Suprapubic skin (tissue), 4 donors: Measurements from ENCODE around the gene TRAPPC10.

Experiments used
- EP300 ChIP-seq: sonication (generic); formaldehyde crosslinking; IDR thresholded peaks from one replicate; pipeline ENCODE4 v1.6.1; 2017; ENCODE audit warnings: antibody characterized with exemption
- POLR2A ChIP-seq, 2 donors: fragments of 450-650 bp; IDR thresholded peaks; one replicate each; pipeline ENCODE4 v1.6.1; 2017; ENCODE audit warnings: antibody characterized with exemption in 2 of 2, mild to moderate bottlenecking in 2 of 2, moderate library complexity in 2 of 2
- POLR2AphosphoS5 ChIP-seq, 3 donors: sonication (generic); formaldehyde crosslinking; IDR thresholded peaks; one replicate each; pipeline ENCODE4 v1.6.1; 2017; ENCODE audit warnings: antibody characterized with exemption in 3 of 3
- TF ChIP-seq, protein P1 (sequence below), 2 donors: fragments of 200-600 bp in 1 of 2; fragments of 450-650 bp in 1 of 2; sonication (generic) in 1 of 2; IDR thresholded peaks; one replicate each; pipeline ENCODE4 v1.5.1; 2016 to 2019; ENCODE audit warnings: antibody characterized with exemption in 2 of 2, mild to moderate bottlenecking in 1 of 2, moderate library complexity in 1 of 2

DNA sequence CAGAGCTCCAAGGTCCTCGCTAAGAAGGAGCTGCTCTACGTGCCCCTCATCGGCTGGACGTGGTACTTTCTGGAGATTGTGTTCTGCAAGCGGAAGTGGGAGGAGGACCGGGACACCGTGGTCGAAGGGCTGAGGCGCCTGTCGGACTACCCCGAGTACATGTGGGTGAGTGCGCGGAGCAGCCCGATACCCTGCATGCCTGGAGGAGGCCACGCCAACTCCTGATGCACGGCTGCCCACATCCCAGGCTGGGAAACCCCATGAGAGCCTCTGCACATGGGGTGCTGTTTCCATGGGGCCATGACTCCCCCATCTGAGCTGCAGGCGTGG is 43.0 kb upstream of the TRAPPC10 start:
- TF ChIP-seq, protein P1, sequence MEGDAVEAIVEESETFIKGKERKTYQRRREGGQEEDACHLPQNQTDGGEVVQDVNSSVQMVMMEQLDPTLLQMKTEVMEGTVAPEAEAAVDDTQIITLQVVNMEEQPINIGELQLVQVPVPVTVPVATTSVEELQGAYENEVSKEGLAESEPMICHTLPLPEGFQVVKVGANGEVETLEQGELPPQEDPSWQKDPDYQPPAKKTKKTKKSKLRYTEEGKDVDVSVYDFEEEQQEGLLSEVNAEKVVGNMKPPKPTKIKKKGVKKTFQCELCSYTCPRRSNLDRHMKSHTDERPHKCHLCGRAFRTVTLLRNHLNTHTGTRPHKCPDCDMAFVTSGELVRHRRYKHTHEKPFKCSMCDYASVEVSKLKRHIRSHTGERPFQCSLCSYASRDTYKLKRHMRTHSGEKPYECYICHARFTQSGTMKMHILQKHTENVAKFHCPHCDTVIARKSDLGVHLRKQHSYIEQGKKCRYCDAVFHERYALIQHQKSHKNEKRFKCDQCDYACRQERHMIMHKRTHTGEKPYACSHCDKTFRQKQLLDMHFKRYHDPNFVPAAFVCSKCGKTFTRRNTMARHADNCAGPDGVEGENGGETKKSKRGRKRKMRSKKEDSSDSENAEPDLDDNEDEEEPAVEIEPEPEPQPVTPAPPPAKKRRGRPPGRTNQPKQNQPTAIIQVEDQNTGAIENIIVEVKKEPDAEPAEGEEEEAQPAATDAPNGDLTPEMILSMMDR (IDR thresholded peaks at IDR 0.05): no peak
- TF ChIP-seq POLR2A (IDR thresholded peaks at IDR 0.05): no peak
- no peak for TF ChIP-seq EP300
- no peak for TF ChIP-seq POLR2AphosphoS5 (IDR thresholded peaks at IDR 0.05)
